HCEC 1CT (cell line): ENCODE measurements around the gene NEUROG1.
A peak's percentile ranks its signal among the peaks of the same experiment; 100 is the strongest.

Experiments used
- DNase-seq: peaks from one replicate; pipeline ENCODE4 v3.0.0-alpha.2; 2017

NEUROG1 gene

GRCh38 chr5:135491552-135492318, 44.0 kb downstream of the NEUROG1 start:
- no peak for DNase-seq

GRCh38 chr5:135491038-135491551, 44.7 kb downstream of the NEUROG1 start:
- DNase-seq, result no peak

- DNase-seq, result no peak
Observed at GRCh38 chr5:135490245-135491037, 45.3 kb downstream of the NEUROG1 start.

- no peak for DNase-seq
Observed at GRCh38 chr5:135489466-135490244, 46.1 kb downstream of the NEUROG1 start.

GRCh38 chr5:135488727-135489465, 46.9 kb downstream of the NEUROG1 start:
- peak; percentile 74 for DNase-seq

GRCh38 chr5:135487839-135488514, 47.8 kb downstream of the NEUROG1 start:
- DNase-seq, result no peak

GRCh38 chr5:135487037-135487395, 48.7 kb downstream of the NEUROG1 start:
- no peak for DNase-seq

GRCh38 chr5:135486131-135487036, 49.4 kb downstream of the NEUROG1 start:
- no peak for DNase-seq

- no peak for DNase-seq
Observed at GRCh38 chr5:135484674-135485086, 51.1 kb downstream of the NEUROG1 start.
